ENCODE data around the gene CDH4.

CDH4 gene

DNA sequence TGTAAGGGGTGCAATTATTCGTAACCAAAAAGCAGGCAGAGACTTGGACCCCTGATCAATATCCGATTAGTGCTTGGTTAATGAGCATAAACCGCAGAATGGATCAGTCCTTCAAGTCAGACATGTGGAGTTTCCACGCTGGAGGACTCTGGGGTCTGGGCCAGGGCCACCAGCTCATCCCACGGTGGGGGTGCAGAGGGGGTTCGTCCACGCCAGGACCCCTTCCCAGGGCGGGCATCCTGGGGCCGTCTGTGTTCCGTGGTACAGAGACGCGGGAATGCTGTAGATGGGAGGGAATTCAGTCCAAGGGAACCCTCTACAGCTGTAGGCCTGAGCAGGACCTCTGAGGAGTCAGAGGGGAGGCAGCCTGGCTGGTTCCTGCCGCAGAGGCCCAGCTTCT lies 615.9 kb downstream of the CDH4 start:
- TF ChIP-seq, protein P1, sequence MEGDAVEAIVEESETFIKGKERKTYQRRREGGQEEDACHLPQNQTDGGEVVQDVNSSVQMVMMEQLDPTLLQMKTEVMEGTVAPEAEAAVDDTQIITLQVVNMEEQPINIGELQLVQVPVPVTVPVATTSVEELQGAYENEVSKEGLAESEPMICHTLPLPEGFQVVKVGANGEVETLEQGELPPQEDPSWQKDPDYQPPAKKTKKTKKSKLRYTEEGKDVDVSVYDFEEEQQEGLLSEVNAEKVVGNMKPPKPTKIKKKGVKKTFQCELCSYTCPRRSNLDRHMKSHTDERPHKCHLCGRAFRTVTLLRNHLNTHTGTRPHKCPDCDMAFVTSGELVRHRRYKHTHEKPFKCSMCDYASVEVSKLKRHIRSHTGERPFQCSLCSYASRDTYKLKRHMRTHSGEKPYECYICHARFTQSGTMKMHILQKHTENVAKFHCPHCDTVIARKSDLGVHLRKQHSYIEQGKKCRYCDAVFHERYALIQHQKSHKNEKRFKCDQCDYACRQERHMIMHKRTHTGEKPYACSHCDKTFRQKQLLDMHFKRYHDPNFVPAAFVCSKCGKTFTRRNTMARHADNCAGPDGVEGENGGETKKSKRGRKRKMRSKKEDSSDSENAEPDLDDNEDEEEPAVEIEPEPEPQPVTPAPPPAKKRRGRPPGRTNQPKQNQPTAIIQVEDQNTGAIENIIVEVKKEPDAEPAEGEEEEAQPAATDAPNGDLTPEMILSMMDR (IDR thresholded peaks at IDR 0.05; ENCODE audit: low read depth, low read length) = no peak

DNA sequence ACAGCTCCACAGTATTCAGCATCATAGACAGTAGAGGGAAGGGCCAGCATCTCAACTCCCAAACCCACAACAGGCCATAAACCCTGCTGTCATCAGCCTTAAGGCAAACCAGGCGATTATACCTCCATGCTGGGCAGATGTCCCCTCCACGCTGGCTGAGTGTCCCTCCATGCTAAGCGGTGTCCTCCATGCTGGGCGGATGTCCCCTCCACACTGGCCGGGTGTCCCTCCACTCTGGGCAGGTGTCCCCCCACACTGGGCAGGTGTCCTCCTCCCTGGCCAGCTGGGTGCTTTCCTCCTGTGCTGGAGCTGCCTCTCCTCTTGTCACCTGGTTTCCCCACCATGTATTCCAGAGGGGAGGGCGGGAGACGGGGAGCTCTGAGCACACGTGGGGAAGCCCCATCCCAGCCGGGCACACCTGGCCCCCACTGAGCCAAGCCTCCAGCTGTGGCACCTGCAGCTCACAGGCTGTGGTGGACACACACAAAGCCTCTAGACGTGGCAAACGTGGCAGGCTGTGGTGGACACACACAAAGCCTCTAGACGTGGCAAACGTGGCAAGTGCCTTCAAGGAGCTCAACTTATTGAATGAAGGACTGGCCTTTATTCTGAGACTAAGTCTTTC lies 616.5 kb downstream of the CDH4 start:
- TF ChIP-seq, protein P1 (IDR thresholded peaks at IDR 0.05; ENCODE audit: low read depth, low read length) = no peak

More for the DNA sequence above, 615.9 kb downstream of the CDH4 start:
- no peak overlapping the region for H3K4me3 ChIP-seq (ENCODE audit: low read depth, low read length)

DNA sequence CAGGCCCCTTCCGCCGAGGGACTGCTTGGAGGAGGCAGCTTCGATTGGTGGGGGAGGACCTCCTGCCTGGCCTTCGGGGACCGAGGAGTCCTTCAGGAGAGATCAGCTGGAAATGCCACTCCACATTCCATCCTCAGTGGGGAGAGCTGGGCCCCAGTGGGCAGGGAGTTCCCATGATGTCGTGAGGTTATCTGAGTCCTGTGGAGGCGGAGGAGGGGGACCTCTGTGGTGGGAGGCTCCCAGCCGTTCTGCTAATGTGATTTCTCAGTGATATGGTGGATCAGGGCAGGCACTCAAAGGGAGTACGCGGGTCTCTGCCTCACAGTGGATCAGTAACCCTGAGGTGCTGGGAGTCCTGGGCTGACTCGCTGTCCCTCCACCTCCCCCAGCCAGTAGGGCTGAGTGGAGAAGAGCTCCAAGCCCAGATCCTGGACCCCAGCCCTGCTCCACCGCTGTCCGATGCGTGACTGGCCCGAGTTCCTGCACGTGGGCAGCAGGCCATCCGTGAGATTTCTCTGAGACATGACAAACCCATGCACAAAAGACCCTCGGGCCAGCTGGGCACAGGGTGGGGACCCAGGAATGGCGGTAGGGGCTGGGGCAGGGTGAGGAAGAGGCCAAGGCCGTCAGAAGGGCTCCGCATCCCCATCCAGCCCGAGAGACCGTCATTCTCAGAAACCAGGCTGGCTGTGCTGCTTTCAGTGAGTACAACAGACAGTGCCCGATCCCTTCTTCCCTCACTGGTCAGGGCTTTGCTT lies 617.9 kb downstream of the CDH4 start:
- H3K4me3 ChIP-seq (ENCODE audit: low read depth, low read length) = no peak overlapping the region
- TF ChIP-seq, protein P1 (IDR thresholded peaks at IDR 0.05; ENCODE audit: low read depth, low read length) = no peak

More for the DNA sequence above, 616.5 kb downstream of the CDH4 start:
- no peak overlapping the region for H3K4me3 ChIP-seq (ENCODE audit: low read depth, low read length)

DNA sequence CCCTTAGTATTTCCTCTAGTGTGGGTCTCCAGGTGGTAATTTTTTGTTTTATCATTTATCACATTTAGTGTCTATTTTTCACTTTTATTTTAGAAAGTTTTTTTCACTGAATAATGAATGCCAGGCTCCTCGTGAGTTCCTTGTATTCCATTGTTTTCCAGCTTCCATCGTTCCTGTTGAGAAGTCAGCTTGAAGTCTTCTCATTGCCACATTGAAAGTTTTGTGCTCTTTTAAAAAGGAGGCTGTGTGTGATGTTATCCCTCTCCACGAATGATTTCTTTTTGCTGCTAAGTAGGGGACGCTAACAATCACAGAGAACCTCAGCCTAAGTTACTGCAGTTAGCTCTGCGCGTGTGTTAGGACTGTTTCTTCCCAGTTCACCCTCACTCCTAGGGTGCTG lies 619.1 kb downstream of the CDH4 start:
- H3K4me3 ChIP-seq (ENCODE audit: low read depth, low read length) = no peak overlapping the region
- TF ChIP-seq, protein P1 (IDR thresholded peaks at IDR 0.05; ENCODE audit: low read depth, low read length) = no peak

DNA sequence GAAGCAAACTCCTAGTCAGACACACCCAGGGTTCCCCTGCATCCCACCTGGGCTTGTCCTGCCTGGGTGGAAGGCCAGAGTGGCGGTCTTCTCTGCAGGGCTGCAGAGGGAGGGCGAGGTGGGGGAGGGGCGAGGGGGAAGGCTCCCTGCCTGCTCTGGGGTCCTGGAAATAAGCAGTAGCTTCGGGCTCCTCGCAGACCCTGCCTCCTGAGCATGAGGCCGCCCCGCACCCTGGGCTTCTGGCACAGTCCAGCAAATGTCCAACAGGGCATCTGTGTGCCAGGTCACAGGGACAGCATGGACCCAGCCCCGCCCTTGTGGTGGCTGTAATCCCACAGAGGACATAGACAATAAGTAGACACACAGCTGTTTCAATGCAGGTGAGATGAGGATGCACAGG lies 619.9 kb downstream of the CDH4 start:
- TF ChIP-seq, protein P1 (IDR thresholded peaks at IDR 0.05; ENCODE audit: low read depth, low read length) = no peak
- no peak overlapping the region for H3K4me3 ChIP-seq (ENCODE audit: low read depth, low read length)

DNA sequence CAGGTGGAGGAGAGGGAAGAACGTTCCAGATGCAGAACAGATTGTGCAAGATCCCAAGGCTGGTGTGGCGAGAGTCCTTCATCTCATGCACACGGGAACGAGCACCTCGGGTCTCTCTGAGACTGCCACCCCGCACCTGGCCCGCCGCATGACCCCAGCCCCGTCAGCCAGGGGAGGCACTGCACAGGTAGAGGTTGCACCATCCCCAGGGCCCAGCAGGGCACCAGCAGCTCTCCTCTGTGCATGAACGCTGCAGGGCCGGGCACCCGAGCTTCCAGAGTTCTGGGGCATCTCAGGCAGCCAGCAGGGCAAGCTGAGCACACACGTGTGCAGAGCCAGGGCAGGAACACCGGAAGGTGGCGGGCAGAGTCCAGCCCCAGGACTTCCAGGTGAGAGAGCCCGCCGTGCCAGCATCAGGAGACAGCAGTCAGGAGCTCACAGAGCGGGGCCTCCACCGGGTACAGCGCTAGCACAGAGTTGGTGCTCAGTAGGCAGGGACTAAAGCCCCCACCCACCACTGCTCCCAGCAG lies 620.4 kb downstream of the CDH4 start:
- no peak overlapping the region for H3K4me3 ChIP-seq (ENCODE audit: low read depth, low read length)
- TF ChIP-seq, protein P1 (IDR thresholded peaks at IDR 0.05; ENCODE audit: low read depth, low read length) = no peak
